NCI-H510A treated with DMSO at 0.1 percent for 48 hours (cell line): Measurements from ENCODE around the gene TMEM167A.

Experiments used
- DNase-seq: peaks from one replicate; lab custom pipeline; 2025; lab: John Stamatoyannopoulos, UW

TMEM167A gene

DNA sequence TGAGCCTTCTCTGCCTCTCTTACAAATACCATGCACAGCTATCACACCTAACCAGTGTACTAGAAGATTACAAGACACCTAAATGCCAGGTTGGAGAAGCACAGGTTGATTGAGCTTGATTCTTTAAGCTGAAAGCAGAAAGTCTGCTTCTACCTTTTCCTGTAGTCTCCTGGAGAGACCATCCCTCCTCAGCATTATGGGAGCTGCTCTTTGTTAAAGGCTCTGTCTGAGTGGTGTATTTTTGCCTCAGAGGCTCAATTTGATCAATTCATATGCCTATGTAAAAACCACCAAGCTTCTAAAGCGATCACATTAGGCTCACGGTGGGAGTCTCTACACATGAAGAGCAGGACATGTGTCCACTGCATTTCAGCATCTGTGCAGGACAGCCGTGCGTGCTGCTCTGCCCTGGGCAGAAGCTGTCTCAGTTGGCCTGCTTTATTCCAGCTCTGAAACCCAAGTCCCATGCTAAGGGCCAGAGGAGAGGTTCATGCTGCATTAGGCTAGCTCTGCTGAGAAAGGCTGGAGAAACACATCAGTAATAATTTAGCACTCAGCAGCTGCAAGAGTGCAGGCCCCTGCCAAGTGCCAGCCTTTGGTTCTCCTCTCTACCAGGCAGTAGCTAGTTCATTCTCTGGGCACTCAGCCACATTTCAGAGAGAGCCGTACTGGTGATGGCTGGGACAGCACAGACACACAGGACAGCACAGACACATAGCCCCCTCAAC lies 41.7 kb downstream of the TMEM167A start:
- no peak for DNase-seq

DNA sequence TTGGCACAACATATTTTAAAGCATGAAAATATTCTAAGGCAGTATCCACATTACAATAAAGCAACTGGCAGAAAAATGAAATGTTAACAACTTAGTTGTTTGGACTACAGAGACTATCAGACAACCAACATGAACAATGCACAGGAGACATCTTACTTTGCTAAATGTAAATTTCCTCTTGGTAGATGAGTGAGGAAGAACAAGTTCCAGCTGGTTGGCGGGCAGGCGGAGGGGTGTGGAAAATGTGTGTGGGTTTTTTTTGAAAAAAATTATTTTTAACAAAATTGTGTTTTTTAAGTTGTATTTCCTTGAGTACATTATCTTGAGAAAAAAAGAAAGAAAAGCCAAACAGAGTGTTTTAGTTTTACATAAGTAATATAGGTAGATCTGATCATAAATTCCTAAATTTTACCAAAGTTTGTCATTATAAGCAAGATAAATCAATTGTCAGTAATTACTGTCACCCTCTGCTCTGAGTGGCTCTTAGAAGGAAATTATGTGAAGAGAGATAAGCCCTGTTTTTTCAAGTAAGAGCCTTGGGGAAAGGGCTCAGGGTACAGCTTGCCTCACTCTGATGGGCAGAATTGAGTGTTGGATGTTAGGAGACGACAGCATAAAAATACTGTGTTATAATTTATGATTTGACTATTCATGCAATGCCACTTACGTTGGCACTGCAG lies 42.5 kb downstream of the TMEM167A start:
- DNase-seq, result no peak

DNA sequence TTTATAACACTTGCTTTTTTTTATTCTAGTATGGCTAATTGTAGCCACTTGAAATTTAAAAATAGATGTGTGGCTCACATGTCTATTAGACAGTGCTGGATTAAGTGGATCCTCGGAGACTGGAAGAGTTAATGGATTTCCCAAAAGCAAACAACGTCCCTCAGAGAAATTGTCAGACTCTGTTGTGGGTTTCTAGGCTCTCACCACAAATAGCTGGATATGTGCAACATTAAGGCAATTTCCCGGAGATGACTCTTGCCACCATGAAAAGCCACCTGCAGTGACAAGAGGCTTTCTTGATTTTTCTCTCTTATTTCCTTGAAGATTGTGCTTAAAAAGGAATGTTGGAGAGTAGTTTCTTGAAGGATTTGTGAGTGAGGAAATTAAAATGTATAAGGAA lies 43.2 kb downstream of the TMEM167A start:
- no peak for DNase-seq

DNA sequence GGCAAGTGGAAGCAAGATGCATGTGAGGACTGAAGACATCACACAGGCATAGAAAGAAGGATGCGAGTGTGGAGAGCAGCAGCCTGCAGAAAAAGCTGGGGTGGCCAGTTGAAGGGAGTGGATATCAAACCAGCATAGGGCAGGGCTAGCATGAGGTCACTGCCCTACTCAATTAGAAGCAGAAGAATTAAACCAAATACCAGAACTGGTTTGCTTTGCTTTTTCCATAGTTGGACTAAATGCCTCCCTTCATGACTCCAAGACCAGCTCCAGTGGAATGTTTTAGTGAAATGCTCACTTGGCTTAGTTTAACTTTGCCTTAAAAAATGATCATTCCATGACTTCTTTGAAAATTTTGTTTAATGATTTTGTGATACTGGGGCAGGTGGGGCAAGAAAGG lies 45.8 kb downstream of the TMEM167A start:
- no peak for DNase-seq

DNA sequence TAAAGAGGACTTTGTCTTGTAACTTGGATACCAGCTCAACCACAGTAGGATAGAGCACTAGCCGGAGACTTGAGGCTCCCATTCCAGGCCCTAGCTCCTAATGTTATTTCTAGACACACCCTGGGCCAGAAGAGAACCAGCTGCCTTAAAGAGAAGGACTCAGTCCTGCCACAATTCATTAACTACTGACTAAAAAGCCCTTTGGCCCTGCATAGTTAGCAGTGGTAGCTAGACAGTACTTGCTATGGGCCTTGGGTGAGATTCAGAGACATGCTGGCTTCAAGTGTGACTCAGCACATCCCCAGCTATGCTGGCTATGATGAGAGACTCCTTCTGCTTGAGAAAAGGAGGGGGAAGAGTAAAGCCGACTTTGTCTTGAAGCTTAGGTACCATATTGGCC lies 47.3 kb downstream of the TMEM167A start:
- no peak for DNase-seq

DNA sequence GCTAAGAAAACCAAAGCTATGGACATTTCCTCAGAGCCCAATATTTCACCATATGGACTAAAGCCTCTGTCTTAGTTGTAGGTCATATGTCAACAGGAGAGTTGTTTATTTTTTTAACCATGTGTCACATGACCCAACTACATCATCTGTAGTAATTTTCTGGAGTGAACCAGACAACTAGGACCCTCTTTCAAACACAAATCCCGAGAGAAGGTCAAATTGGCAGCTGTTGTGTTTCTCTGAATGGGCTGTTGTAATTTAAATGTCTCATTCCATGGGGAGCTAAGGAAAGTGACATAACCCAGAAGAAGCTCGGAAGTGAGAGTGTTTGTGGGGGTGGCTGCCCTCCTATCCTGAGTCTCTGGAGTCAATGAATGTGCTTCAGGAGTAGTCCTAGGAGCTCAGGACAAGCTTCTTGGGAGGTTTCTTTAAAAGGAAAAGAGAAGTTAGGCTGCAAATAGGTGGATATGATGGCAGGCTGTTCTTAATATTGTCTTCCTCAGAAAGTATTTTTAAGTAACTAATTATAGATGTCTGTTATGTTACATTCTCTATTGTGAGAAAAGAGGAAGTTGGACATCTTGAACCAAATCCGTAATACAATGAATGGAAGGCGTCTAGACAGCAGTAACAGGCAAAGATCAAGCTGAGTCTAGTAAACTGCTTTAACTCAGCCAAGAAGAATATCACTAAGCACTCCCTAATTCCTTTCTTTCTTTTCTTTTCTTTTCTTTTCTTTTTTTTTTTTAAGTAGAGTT lies 50.1 kb downstream of the TMEM167A start:
- DNase-seq, result no peak

DNA sequence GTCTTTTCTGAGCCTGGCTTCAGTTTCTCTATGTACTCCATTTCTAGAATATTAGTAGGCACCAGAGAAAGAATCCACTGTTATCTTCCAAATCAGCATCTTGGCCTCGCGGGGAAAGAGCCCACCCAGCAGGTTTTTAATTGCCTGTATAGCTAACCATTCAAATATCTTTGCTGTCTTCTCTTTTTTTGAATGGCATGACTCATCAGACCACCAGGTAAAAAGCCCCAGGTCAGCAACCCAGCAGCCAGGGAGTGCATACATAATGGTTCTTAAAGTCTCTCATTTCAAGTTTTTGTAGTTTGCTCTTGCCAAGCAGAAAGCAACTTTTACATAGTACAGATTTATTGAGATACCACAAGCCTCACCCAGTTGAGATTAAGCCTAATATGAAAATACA lies 50.7 kb downstream of the TMEM167A start:
- DNase-seq, result no peak

DNA sequence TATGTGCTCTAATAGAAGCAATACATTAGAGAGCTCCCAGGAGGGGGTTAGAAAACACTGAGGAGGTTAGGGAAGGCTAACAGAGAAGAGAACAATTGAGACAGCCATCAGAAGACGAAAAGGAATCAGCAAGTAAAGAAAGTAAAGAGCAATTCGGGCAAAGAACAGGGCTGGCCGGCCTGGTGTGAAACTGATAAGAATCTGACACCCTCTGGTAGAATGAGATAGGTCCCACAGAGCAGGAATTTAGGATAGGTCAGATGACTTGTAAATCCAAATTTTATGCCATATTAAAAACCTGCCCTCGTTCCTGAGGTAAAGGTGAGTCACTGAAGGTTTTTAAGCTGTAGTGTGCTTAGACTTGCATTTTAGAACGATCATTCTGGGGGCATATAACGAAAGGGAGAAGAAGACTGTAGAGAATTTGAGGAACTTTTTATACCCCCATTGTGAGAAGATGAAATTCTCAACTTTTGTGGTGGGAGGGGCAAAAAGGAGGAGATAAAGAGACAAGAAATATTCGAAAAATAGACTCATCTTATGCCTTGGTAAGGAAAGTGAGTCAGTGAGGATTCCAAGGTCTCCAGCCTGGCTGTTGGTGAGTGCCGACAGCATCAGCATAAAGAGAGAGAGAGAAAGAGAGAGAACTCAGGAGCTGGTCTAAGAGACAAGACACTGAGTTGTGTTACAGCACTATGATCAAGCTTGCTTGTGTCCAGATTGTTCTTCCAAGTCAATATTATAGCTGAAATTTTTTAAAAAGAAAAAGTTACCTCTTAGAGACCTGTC lies 51.3 kb downstream of the TMEM167A start:
- DNase-seq, result no peak

DNA sequence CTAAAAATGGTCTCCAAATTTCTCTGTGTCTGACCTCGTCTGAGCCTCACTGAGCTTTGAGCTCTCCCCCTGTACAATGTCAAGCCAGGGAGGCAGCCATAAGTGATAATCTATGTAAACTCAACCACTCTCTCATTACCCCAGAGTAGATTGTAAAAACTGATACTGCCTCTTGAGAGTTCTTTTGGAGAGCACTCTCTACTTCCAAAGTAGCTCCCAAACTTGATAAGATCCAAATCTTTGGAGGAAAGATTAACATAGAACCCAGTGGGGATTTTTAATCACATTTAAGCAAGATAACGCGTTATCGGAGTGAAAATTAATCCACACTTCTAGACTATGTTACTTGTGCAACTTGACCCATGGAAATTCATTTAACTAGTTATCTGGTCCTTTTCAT lies 54.9 kb downstream of the TMEM167A start:
- DNase-seq, result no peak

DNA sequence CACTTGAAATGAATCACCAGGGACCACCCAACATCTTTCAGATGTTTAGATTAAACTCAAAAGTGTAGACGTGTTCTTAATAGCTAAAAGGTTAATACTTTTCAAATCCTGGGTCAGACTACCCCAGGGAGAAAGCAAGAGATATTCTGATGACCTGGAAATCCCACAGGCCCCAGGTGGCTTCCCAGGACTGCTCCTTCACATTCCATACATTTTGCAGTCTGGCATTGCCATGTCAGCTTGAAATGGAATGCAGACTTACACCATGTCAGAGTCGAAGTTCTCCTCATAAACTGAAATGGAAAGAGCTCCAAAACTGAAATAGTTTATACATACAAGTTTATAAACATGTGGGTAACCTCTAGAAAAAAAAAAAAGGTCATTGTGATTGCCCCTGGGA lies 61.5 kb downstream of the TMEM167A start:
- no peak for DNase-seq

DNA sequence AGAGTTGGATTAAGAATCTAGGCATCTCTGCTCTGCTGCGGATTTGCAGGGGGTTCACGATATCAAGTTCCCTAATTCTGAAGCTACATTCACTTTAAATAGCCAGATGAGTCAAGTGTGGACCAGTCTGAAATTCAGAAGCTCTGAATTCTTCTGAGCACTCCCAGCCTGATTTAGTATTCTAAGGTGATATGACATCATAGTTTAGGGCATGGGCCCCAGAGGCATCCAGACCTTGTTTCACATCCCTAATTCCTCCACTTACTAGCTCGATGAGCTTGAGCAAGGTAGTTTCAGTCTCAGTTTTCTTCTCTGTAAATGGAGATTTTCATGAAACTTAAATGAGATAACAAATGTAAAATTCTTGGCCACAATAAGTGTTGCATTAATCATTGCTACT lies 65.2 kb downstream of the TMEM167A start:
- DNase-seq, result no peak

DNA sequence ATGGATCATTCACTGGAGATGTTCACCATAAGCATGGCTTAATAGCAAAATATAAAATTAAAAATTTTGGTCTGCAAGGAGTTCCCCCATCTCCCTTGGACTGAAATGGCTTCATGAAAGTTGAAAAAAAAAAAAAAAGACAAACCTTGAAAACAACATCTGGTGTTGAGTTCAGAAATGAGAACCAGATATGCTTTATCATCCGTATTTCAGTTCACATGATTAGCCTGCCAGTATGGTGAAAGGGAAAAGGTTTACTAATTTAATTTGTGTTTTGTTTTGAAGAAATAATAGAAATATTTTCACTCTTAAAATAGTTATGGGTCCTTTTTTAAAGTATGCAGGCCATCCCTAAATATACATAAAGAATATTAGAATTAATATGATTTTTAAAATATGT lies 67.8 kb downstream of the TMEM167A start:
- no peak for DNase-seq

DNA sequence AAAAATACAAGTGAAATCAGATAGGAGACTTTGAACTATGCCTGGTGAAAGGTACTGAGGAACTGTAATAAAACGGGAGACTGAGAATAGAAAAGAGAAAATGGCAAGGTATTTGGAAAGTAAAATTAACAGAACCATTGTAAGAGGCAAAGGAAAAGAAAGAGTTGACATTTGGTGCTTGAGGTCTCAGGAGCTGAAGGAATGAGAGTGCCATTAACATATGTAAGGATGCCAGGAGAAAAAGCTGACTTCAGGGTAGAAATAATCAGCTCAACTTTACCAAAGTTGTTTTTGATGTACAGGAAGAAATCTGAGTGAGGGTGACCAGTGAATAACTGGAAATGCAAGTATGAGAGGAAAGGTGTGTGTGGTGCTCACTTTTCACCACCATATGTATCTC lies 69.4 kb downstream of the TMEM167A start:
- DNase-seq, result no peak

DNA sequence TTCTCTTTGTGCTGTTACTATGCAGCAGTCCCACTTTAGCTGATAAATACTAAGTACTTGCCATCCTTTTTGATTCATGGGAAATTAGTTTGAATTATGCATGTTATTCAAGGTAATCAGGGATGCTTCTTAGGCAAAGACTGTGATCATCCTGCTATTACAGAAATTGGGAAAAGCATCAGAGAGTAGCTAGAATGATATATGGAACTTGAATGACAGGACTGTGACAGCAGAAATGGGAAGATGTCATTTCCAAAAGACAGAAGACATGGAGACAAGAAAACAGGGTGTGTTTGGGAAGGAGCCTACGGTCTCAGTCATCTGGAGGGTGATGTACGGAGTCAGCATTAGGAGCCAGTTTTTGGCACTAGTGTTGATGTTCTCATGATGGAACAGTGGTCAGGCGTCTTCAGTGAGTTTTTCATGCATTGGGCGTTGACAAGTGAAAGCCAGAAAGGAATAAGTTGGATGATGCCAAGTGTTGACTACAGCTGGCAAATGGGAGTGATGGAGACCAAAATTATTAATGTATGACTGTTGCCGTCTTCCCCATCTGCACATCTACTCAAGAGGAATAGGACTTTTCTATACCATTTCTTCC lies 70.4 kb downstream of the TMEM167A start:
- no peak for DNase-seq

DNA sequence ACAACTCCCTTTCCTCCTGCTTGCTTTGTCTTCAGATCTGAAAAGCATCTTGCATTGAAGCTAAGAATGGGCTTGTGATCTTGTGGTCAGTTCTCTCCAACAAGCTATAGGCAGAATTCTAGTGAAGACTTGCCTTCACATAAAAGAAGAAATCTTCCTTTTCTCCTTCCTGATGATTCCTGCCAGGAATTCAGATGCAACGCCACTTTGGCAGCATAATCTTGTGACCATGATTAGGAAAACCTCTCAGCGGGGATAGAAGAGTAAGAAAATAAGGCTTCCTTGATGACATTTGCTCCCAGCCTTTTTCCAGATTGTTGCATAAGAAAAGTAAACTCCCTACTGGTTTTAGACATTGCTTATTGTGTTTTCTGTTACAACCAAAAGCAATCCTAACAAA lies 73.4 kb downstream of the TMEM167A start:
- no peak for DNase-seq
